ENCODE results near the gene HSD17B13. TPM values are rescaled to one million over a fixed set of nuclear protein-coding genes. Genes with fewer than 3 reads are reported as not detected.

The HSD17B13 gene
- total RNA-seq, 4 donors from 2014 or later = 0.45 to 0.83 (median 0.65) TPM

DNA sequence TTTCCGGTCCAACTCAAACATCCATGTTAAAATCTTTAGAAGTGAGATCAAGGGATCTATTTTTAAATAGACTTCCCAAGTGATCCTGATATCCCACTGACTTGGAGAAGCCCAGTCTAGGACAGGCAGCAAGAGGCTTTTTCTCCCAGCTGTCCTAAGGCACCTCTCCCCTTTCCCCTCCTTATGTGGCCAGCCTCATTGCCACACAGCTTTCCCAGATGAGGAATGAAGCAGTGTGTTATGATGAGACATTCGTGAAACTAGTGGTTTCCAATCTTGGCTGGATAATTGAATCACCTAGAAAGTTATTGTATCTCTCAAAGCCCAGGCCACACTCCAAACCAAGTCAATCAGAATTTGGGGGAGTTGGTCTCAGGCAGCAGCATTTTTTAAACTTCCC, 16.8 kb upstream of the HSD17B13 start:
- TF ChIP-seq POLR2A (IDR thresholded peaks at IDR 0.05; ENCODE audit: low read depth) = no peak
- TF ChIP-seq, protein P1, sequence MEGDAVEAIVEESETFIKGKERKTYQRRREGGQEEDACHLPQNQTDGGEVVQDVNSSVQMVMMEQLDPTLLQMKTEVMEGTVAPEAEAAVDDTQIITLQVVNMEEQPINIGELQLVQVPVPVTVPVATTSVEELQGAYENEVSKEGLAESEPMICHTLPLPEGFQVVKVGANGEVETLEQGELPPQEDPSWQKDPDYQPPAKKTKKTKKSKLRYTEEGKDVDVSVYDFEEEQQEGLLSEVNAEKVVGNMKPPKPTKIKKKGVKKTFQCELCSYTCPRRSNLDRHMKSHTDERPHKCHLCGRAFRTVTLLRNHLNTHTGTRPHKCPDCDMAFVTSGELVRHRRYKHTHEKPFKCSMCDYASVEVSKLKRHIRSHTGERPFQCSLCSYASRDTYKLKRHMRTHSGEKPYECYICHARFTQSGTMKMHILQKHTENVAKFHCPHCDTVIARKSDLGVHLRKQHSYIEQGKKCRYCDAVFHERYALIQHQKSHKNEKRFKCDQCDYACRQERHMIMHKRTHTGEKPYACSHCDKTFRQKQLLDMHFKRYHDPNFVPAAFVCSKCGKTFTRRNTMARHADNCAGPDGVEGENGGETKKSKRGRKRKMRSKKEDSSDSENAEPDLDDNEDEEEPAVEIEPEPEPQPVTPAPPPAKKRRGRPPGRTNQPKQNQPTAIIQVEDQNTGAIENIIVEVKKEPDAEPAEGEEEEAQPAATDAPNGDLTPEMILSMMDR (IDR thresholded peaks at IDR 0.05) = no peak
- TF ChIP-seq POLR2AphosphoS5 (IDR thresholded peaks at IDR 0.05) = no peak
- TF ChIP-seq EP300 (IDR thresholded peaks at IDR 0.05) = no peak

GRCh38 chr4:87337361-87337760, 14.7 kb upstream of the HSD17B13 start:
- H3K27ac ChIP-seq (replicated peaks in 1 of 4) = no peak overlapping the region
- intact Hi-C loops (cut with DNase I) = no loop called here
- no peak overlapping the region for H3K4me3 ChIP-seq
- 85% methylated on average over 1 of the region's 1 CpG for WGBS
- H3K27me3 ChIP-seq = no peaks in the 10 kb centered on the region
- no peak for DNase-seq (ENCODE audit: extremely low spot score)
- no peak for TF ChIP-seq POLR2A (IDR thresholded peaks at IDR 0.05; ENCODE audit: low read depth)
- no peak for TF ChIP-seq POLR2AphosphoS5 (IDR thresholded peaks at IDR 0.05)
- TF ChIP-seq, protein P1 (IDR thresholded peaks at IDR 0.05) = no peak
- no peak for TF ChIP-seq EP300 (IDR thresholded peaks at IDR 0.05)
- no peaks in the 10 kb centered on the region for H3K4me1 ChIP-seq
- H3K9me3 ChIP-seq = peaks cover 0 to 18% (median 12%) of the 10 kb centered on the region in 4 donors
- H3K36me3 ChIP-seq = peaks cover 22 to 88% (median 60%) of the 10 kb centered on the region in 4 donors

More for the DNA sequence above, 16.8 kb upstream of the HSD17B13 start:
- Histone ChIP-seq H3K4me1 (no peaks in the 10 kb centered on the region), H3K9me3 (peaks cover 0 to 1% (median 0%) of the 10 kb centered on the region in 4 donors), H3K27ac (replicated peaks in 1 of 4) (no peak overlapping the region), H3K36me3 (peaks cover 13 to 75% (median 54%) of the 10 kb centered on the region in 4 donors), H3K4me3 (no peak overlapping the region), H3K27me3 (no peaks in the 10 kb centered on the region)
- 83% methylated on average over 2 of the region's 2 CpGs for WGBS
- no peak for DNase-seq (ENCODE audit: extremely low spot score)
- intact Hi-C loops (cut with DNase I) = no loop called here

- no peak for TF ChIP-seq EP300 (IDR thresholded peaks at IDR 0.05)
- no peak for TF ChIP-seq POLR2A (IDR thresholded peaks at IDR 0.05; ENCODE audit: low read depth)
- TF ChIP-seq, protein P1 (IDR thresholded peaks at IDR 0.05) = no peak
- no peak for TF ChIP-seq POLR2AphosphoS5 (IDR thresholded peaks at IDR 0.05)
- 98% methylated on average over 1 of the region's 1 CpG for WGBS
- Histone ChIP-seq H3K36me3 (peaks cover 11 to 51% (median 31%) of the 10 kb centered on the region in 4 donors), H3K4me1 (no peaks in the 10 kb centered on the region), H3K9me3 (peaks cover 0 to 22% (median 15%) of the 10 kb centered on the region in 4 donors), H3K27ac (replicated peaks in 1 of 4) (no peak overlapping the region), H3K27me3 (no peaks in the 10 kb centered on the region), H3K4me3 (no peak overlapping the region)
- DNase-seq (ENCODE audit: extremely low spot score) = no peak
- intact Hi-C loops (cut with DNase I) = no loop called here
These were observed 10.6 kb upstream of the HSD17B13 start for GRCh38 chr4:87333267-87333666.

GRCh38 chr4:87330761-87331160, 8.1 kb upstream of the HSD17B13 start:
- peaks cover 0 to 25% (median 16%) of the 10 kb centered on the region in 4 donors for H3K36me3 ChIP-seq
- no peak overlapping the region for H3K27ac ChIP-seq (replicated peaks in 1 of 4)
- intact Hi-C loops (cut with DNase I) = no loop called here
- DNase-seq (ENCODE audit: extremely low spot score) = no peak
- no peak overlapping the region for H3K4me3 ChIP-seq
- WGBS = 91% methylated on average over 4 of the region's 4 CpGs
- no peaks in the 10 kb centered on the region for H3K27me3 ChIP-seq
- H3K4me1 ChIP-seq = no peaks in the 10 kb centered on the region
- TF ChIP-seq, protein P1 (IDR thresholded peaks at IDR 0.05) = no peak
- TF ChIP-seq POLR2A (IDR thresholded peaks at IDR 0.05; ENCODE audit: low read depth) (no peak), EP300 (IDR thresholded peaks at IDR 0.05) (no peak), POLR2AphosphoS5 (IDR thresholded peaks at IDR 0.05) (no peak)
- peaks cover 0 to 22% (median 15%) of the 10 kb centered on the region in 4 donors for H3K9me3 ChIP-seq

GRCh38 chr4:87327136-87327535, 4.5 kb upstream of the HSD17B13 start:
- H3K27ac ChIP-seq (replicated peaks in 1 of 4) = no peak overlapping the region
- H3K4me3 ChIP-seq = no peak overlapping the region
- H3K36me3 ChIP-seq = no peaks in the 10 kb centered on the region
- no peaks in the 10 kb centered on the region for H3K4me1 ChIP-seq
- H3K27me3 ChIP-seq = no peaks in the 10 kb centered on the region
- 100% methylated on average over 1 of the region's 1 CpG for WGBS
- DNase-seq (ENCODE audit: extremely low spot score) = no peak
- intact Hi-C loops (cut with DNase I) = no loop called here
- TF ChIP-seq EP300 (IDR thresholded peaks at IDR 0.05) (no peak), POLR2AphosphoS5 (IDR thresholded peaks at IDR 0.05) (no peak), POLR2A (IDR thresholded peaks at IDR 0.05; ENCODE audit: low read depth) (no peak)
- TF ChIP-seq, protein P1 (IDR thresholded peaks at IDR 0.05) = no peak
- peaks cover 0 to 6% (median 2%) of the 10 kb centered on the region in 4 donors for H3K9me3 ChIP-seq

All from esophagus muscularis mucosa (tissue), 4 donors.